Liver (tissue), 3 donors: ENCODE measurements around the gene USH2A.

ENCODE experiments used
- EGR1 ChIP-seq, 2 donors: IDR thresholded peaks; 2 replicates each; pipeline ENCODE4 v1.6.1; 2016 to 2018; ENCODE audit warnings: antibody characterized with exemption in 2 of 2, low read depth in 2 of 2
- FOXA1 ChIP-seq: IDR thresholded peaks from 2 replicates; pipeline ENCODE4 v1.6.1; 2016; ENCODE audit warnings: antibody characterized with exemption
- GABPA ChIP-seq, 2 donors: IDR thresholded peaks in 1 of 2; conservative IDR thresholded peaks in 1 of 2; 2 replicates each; pipeline ENCODE4 v1.6.1; 2016; ENCODE audit warnings: antibody characterized with exemption in 2 of 2, mild to moderate bottlenecking in 1 of 2, moderate library complexity in 1 of 2
- NR2F2 ChIP-seq: IDR thresholded peaks from 2 replicates; pipeline ENCODE4 v1.6.1; 2016; ENCODE audit warnings: antibody characterized with exemption
- RAD21 ChIP-seq, 2 donors: IDR thresholded peaks; 2 replicates each; pipeline ENCODE4 v1.6.1; 2016; ENCODE audit warnings: antibody characterized with exemption in 2 of 2, mild to moderate bottlenecking in 2 of 2
- RXRA ChIP-seq, 2 donors: IDR thresholded peaks; 2 replicates each; pipeline ENCODE4 v1.6.1; 2017 to 2018; ENCODE audit warnings: antibody characterized with exemption in 2 of 2, mild to moderate bottlenecking in 1 of 2
- SP1 ChIP-seq: IDR thresholded peaks from 2 replicates; pipeline ENCODE4 v1.6.1; 2018; ENCODE audit warnings: antibody characterized with exemption, mild to moderate bottlenecking
- TAF1 ChIP-seq: conservative IDR thresholded peaks from 2 replicates; pipeline ENCODE4 v1.6.1; 2016; ENCODE audit warnings: antibody characterized with exemption, mild to moderate bottlenecking
- YY1 ChIP-seq: IDR thresholded peaks from 2 replicates; pipeline ENCODE4 v1.6.1; 2016; ENCODE audit warnings: antibody characterized with exemption, mild to moderate bottlenecking
- TF ChIP-seq, protein P1 (sequence below): fragments of 150-350 bp; IDR thresholded peaks from 2 replicates; pipeline ENCODE4 v1.5.1; 2017; ENCODE audit warnings: improper control_type of control experiment, low read depth, low read length; ENCODE audit not compliant: missing input control
- TF ChIP-seq, protein P2 (sequence below): IDR thresholded peaks from 2 replicates; pipeline ENCODE4 v1.6.1; 2016; ENCODE audit warnings: antibody characterized with exemption, mild to moderate bottlenecking
- TF ChIP-seq, protein P3 (sequence below): IDR thresholded peaks from 2 replicates; pipeline ENCODE4 v1.6.1; 2016; ENCODE audit warnings: antibody characterized with exemption
- TF ChIP-seq, protein P4 (sequence below): IDR thresholded peaks from 2 replicates; pipeline ENCODE4 v1.6.1; 2016; ENCODE audit warnings: antibody characterized with exemption
- donor health status: healthy.
- donor health status: healthy.

DNA sequence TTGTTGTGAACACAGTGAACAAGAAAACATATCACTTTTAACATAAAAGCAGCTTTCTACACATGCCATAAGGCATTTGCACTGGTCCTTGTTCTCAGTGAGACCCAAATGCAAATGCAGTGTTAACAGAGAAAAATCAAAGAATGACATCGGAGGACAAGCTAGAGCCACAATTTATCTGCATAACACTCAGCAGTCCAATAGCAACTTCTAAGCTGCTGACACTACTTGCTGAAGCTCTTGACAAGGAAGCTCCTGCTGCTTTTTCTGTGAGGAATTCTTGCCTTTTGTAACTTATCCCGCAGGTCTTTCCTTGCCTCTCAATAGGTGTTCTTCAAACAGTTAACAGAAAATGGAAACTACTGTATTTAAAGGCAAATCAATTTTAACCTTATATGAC lies 34.7 kb downstream of the USH2A start:
- TF ChIP-seq, protein P1, sequence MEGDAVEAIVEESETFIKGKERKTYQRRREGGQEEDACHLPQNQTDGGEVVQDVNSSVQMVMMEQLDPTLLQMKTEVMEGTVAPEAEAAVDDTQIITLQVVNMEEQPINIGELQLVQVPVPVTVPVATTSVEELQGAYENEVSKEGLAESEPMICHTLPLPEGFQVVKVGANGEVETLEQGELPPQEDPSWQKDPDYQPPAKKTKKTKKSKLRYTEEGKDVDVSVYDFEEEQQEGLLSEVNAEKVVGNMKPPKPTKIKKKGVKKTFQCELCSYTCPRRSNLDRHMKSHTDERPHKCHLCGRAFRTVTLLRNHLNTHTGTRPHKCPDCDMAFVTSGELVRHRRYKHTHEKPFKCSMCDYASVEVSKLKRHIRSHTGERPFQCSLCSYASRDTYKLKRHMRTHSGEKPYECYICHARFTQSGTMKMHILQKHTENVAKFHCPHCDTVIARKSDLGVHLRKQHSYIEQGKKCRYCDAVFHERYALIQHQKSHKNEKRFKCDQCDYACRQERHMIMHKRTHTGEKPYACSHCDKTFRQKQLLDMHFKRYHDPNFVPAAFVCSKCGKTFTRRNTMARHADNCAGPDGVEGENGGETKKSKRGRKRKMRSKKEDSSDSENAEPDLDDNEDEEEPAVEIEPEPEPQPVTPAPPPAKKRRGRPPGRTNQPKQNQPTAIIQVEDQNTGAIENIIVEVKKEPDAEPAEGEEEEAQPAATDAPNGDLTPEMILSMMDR, result no peak
- TF ChIP-seq, protein P2, sequence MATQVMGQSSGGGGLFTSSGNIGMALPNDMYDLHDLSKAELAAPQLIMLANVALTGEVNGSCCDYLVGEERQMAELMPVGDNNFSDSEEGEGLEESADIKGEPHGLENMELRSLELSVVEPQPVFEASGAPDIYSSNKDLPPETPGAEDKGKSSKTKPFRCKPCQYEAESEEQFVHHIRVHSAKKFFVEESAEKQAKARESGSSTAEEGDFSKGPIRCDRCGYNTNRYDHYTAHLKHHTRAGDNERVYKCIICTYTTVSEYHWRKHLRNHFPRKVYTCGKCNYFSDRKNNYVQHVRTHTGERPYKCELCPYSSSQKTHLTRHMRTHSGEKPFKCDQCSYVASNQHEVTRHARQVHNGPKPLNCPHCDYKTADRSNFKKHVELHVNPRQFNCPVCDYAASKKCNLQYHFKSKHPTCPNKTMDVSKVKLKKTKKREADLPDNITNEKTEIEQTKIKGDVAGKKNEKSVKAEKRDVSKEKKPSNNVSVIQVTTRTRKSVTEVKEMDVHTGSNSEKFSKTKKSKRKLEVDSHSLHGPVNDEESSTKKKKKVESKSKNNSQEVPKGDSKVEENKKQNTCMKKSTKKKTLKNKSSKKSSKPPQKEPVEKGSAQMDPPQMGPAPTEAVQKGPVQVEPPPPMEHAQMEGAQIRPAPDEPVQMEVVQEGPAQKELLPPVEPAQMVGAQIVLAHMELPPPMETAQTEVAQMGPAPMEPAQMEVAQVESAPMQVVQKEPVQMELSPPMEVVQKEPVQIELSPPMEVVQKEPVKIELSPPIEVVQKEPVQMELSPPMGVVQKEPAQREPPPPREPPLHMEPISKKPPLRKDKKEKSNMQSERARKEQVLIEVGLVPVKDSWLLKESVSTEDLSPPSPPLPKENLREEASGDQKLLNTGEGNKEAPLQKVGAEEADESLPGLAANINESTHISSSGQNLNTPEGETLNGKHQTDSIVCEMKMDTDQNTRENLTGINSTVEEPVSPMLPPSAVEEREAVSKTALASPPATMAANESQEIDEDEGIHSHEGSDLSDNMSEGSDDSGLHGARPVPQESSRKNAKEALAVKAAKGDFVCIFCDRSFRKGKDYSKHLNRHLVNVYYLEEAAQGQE, result no peak
- TF ChIP-seq SP1 (no peak), EGR1 (IDR thresholded peaks at IDR 0.05; ENCODE audit: low read depth in 2 of 2) (no peak), RAD21 (IDR thresholded peaks at IDR 0.05) (no peak), GABPA (IDR thresholded peaks at IDR 0.05 in 1 of 2, conservative IDR thresholded peaks at IDR 0.05 in 1 of 2) (no peak), NR2F2 (no peak), TAF1 (no peak), FOXA1 (no peak), RXRA (IDR thresholded peaks at IDR 0.05) (no peak), YY1 (no peak)
- TF ChIP-seq, protein P3, sequence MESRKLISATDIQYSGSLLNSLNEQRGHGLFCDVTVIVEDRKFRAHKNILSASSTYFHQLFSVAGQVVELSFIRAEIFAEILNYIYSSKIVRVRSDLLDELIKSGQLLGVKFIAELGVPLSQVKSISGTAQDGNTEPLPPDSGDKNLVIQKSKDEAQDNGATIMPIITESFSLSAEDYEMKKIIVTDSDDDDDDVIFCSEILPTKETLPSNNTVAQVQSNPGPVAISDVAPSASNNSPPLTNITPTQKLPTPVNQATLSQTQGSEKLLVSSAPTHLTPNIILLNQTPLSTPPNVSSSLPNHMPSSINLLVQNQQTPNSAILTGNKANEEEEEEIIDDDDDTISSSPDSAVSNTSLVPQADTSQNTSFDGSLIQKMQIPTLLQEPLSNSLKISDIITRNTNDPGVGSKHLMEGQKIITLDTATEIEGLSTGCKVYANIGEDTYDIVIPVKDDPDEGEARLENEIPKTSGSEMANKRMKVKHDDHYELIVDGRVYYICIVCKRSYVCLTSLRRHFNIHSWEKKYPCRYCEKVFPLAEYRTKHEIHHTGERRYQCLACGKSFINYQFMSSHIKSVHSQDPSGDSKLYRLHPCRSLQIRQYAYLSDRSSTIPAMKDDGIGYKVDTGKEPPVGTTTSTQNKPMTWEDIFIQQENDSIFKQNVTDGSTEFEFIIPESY, result no peak
- TF ChIP-seq, protein P4, sequence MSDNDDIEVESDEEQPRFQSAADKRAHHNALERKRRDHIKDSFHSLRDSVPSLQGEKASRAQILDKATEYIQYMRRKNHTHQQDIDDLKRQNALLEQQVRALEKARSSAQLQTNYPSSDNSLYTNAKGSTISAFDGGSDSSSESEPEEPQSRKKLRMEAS, result no peak
